IMR-90 (cell line): Measurements from ENCODE around the gene ZDHHC19. TPM values are rescaled to one million over a fixed set of nuclear protein-coding genes. Genes with fewer than 3 reads are reported as not detected.

ENCODE experiments used
- ATAC-seq: fragments of 200-7000 bp; cut with Tn5 transposase; 2 replicates; pipeline ENCODE4 v1.9.1; 2020; ENCODE audit warnings: low read depth, mild to moderate bottlenecking, moderate library complexity
- BruUV-seq: library from RNA; stranded (reverse); fragments of 400-500 nt; replicated peaks from 2 replicates; lab custom pipeline; 2021; lab: Mats Ljungman, UMichigan
- CTCF ChIA-PET: fragments of 300-600 bp; formaldehyde crosslinking; extraction: SDS; loops from one replicate; lab custom pipeline; 2021; ENCODE audit warnings: antibody characterized with exemption; lab: Yijun Ruan, JAX
- POLR2A ChIA-PET: fragments of 300-600 bp; sonication (Branson Sonifier 250); formaldehyde crosslinking; loops from one replicate; lab custom pipeline; 2022; ENCODE audit warnings: antibody characterized with exemption; ENCODE audit not compliant: unreplicated experiment; lab: Charles Lee
- DNase-seq: peaks from one replicate; pipeline ENCODE4 v3.0.0; 2013
- H2AFZ ChIP-seq: replicated peaks from 2 replicates; pipeline ENCODE3; 2013; ENCODE audit warnings: low read length, mild to moderate bottlenecking; ENCODE audit not compliant: poor library complexity
- H2AK5ac ChIP-seq: 2 replicates; pipeline ENCODE4 v1.6.1; 2013; ENCODE audit warnings: low read depth, low read length, inconsistent platforms
- H2AK9ac ChIP-seq: replicated peaks from 2 replicates; pipeline ENCODE3; 2013; ENCODE audit warnings: mild to moderate bottlenecking, low read depth, low read length, moderate library complexity; ENCODE audit not compliant: poor library complexity
- H2BK120ac ChIP-seq: 2 replicates; pipeline ENCODE4 v1.6.1; 2013; ENCODE audit warnings: low read depth, low read length, inconsistent platforms
- H2BK15ac ChIP-seq: 3 replicates; pipeline ENCODE4 v1.6.1; 2013; ENCODE audit warnings: low read depth, low read length, inconsistent platforms
- H2BK20ac ChIP-seq: 2 replicates; pipeline ENCODE4 v1.6.1; 2013; ENCODE audit warnings: low read depth, mild to moderate bottlenecking, inconsistent platforms, low read length, moderate library complexity
- H2BK5ac ChIP-seq: 2 replicates; pipeline ENCODE4 v1.6.1; 2013; ENCODE audit warnings: mild to moderate bottlenecking, low read depth, low read length, inconsistent platforms; ENCODE audit not compliant: poor library complexity, severe bottlenecking
- H3K14ac ChIP-seq: replicated peaks from 2 replicates; pipeline ENCODE4 v1.6.1; 2013; ENCODE audit warnings: low read depth, low read length, inconsistent platforms
- H3K18ac ChIP-seq: 2 replicates; pipeline ENCODE4 v1.6.1; 2013; ENCODE audit warnings: low read depth, low read length, control low read depth
- H3K23ac ChIP-seq: 2 replicates; pipeline ENCODE4 v1.6.1; 2013; ENCODE audit warnings: low read depth, low read length, inconsistent platforms
- H3K27ac ChIP-seq: 2 replicates; pipeline ENCODE4 v1.5.1; 2013; ENCODE audit warnings: mild to moderate bottlenecking, control low read depth, low read length; ENCODE audit not compliant: insufficient read depth
- H3K27me3 ChIP-seq: 2 replicates; pipeline ENCODE4 v1.6.1; 2013; ENCODE audit warnings: low read length; ENCODE audit not compliant: control insufficient read depth, insufficient read depth
- H3K36me3 ChIP-seq: 2 replicates; pipeline ENCODE4 v1.6.1; 2013; ENCODE audit warnings: low read length, mixed read lengths; ENCODE audit not compliant: control insufficient read depth, insufficient read depth
- H3K4ac ChIP-seq: 2 replicates; pipeline ENCODE4 v1.6.1; 2013; ENCODE audit warnings: low read depth, low read length, inconsistent platforms
- H3K4me1 ChIP-seq: 2 replicates; pipeline ENCODE4 v1.6.1; 2013; ENCODE audit warnings: low read length, mixed read lengths; ENCODE audit not compliant: control insufficient read depth, insufficient read depth
- H3K4me2 ChIP-seq: 2 replicates; pipeline ENCODE4 v1.6.1; 2013; ENCODE audit warnings: low read depth, mild to moderate bottlenecking, control low read depth, low read length, moderate library complexity
- H3K4me3 ChIP-seq: 2 replicates; pipeline ENCODE4 v1.5.1; 2013; ENCODE audit warnings: low read depth, mild to moderate bottlenecking, control low read depth, low read length, moderate library complexity; ENCODE audit not compliant: insufficient read depth
- H3K56ac ChIP-seq: 2 replicates; pipeline ENCODE4 v1.6.1; 2013; ENCODE audit warnings: low read length, inconsistent platforms; ENCODE audit not compliant: insufficient read depth; ENCODE audit errors: extremely low read depth
- H3K79me1 ChIP-seq, 2 experiments: 2 replicates each; pipeline ENCODE4 v1.6.1; 2013; ENCODE audit warnings: low read length in 2 of 2, inconsistent platforms in 1 of 2, low read depth in 1 of 2
- H3K9ac ChIP-seq: 2 replicates; pipeline ENCODE4 v1.6.1; 2013; ENCODE audit warnings: low read depth, low read length, control low read depth
- H3K9me1 ChIP-seq: 2 replicates; pipeline ENCODE4 v1.6.1; 2013; ENCODE audit warnings: low read length, inconsistent platforms; ENCODE audit not compliant: insufficient read depth
- H3K9me3 ChIP-seq: 2 replicates; pipeline ENCODE4 v1.6.1; 2013; ENCODE audit warnings: low read length; ENCODE audit not compliant: control insufficient read depth, insufficient read depth
- H4K20me1 ChIP-seq: 2 replicates; pipeline ENCODE4 v1.6.1; 2013; ENCODE audit warnings: low read length, inconsistent platforms; ENCODE audit not compliant: insufficient read depth
- H4K5ac ChIP-seq: 2 replicates; pipeline ENCODE4 v1.6.1; 2013; ENCODE audit warnings: mild to moderate bottlenecking, low read depth, low read length, control low read depth
- H4K8ac ChIP-seq, 2 experiments: 2 replicates each; pipeline ENCODE4 v1.6.1; 2013; ENCODE audit warnings: low read depth in 2 of 2, low read length in 2 of 2, control low read depth in 1 of 2, inconsistent platforms in 1 of 2
- H4K91ac ChIP-seq: 2 replicates; pipeline ENCODE4 v1.6.1; 2013; ENCODE audit warnings: low read depth, low read length, inconsistent platforms; ENCODE audit not compliant: insufficient read depth
- BHLHE40 ChIP-seq: fragments of 150-350 bp; IDR thresholded peaks from 2 replicates; pipeline ENCODE4 v1.6.1; 2016; ENCODE audit warnings: mild to moderate bottlenecking, low read depth, low read length
- CEBPB ChIP-seq: IDR thresholded peaks from 2 replicates; pipeline ENCODE4 v1.6.1; 2012; ENCODE audit warnings: low read depth, low read length, improper control_type of control experiment
- CHD1 ChIP-seq: IDR thresholded peaks from 2 replicates; pipeline ENCODE4 v1.6.1; 2012; ENCODE audit warnings: low read depth, low read length, improper control_type of control experiment
- CTCF ChIP-seq: conservative IDR thresholded peaks from 2 replicates; pipeline ENCODE4 v1.5.1; 2012; ENCODE audit warnings: mild to moderate bottlenecking, low read depth, low read length, improper control_type of control experiment
- ELK1 ChIP-seq: fragments of 150-350 bp; IDR thresholded peaks from 2 replicates; pipeline ENCODE4 v1.6.1; 2016; ENCODE audit warnings: low read depth, mild to moderate bottlenecking, low read length, moderate library complexity, borderline replicate concordance
- MXI1 ChIP-seq: IDR thresholded peaks from 2 replicates; pipeline ENCODE4 v1.6.1; 2012; ENCODE audit warnings: low read depth, mild to moderate bottlenecking, low read length, moderate library complexity, borderline replicate concordance
- NFE2L2 ChIP-seq: fragments of 150-350 bp; IDR thresholded peaks from 2 replicates; pipeline ENCODE4 v1.6.1; 2016; ENCODE audit warnings: low read depth, mild to moderate bottlenecking, low read length
- POLR2A ChIP-seq: IDR thresholded peaks from 2 replicates; pipeline ENCODE4 v1.6.1; 2012; ENCODE audit warnings: mild to moderate bottlenecking, low read depth, low read length
- RFX5 ChIP-seq: IDR thresholded peaks from 2 replicates; pipeline ENCODE4 v1.8.0; 2012; ENCODE audit warnings: low read depth, mild to moderate bottlenecking, low read length, moderate library complexity
- USF2 ChIP-seq: fragments of 150-350 bp; IDR thresholded peaks from 2 replicates; pipeline ENCODE4 v1.6.1; 2017; ENCODE audit warnings: mild to moderate bottlenecking, antibody characterized with exemption, low read length, low read depth
- WGBS, 2 experiments: methylation state at CpG; one replicate each; pipeline versions ENCODE4 v1.1.5 to v1.1.7; 2013; ENCODE audit warnings: missing lambda C conversion rate in 2 of 2; ENCODE audit not compliant: insufficient read length in 1 of 2; ENCODE audit errors: extremely low coverage in 2 of 2; 5-methylcytosine and 5-hydroxymethylcytosine counted together
- dilution Hi-C: fragments of 300-500 bp; cut with HindIII; formaldehyde crosslinking; loops from one replicate; pipeline ENCODE4 v1.14.3; 2018; ENCODE audit warnings: low sequenced_read_pairs; ENCODE audit not compliant: unreplicated experiment
- in situ Hi-C: fragments of 300-500 bp; cut with MboI; formaldehyde crosslinking; loops from 3 replicates; pipeline ENCODE4 v1.14.3; 2019; ENCODE audit warnings: low sequenced_read_pairs, inconsistent platforms, mixed read lengths
- intact Hi-C: fragments of 100-400 bp; cut with micrococcal nuclease; formaldehyde crosslinking; loops from 2 replicates; pipeline ENCODE4 v1.10.0; 2022
- polyA plus RNA-seq, 3 experiments: library from polyadenylated mRNA; depleted of rRNA; stranded (reverse); fragments of >200 nt; gene quantifications; 2 replicates each; pipeline ENCODE4 v1.2.3, GENCODE V29; 2012; ENCODE audit warnings: low replicate concordance in 1 of 3
- total RNA-seq: library from RNA; depleted of rRNA; stranded (reverse); fragments of >200 nt; gene quantifications from 2 replicates; pipeline ENCODE4 v1.2.3, GENCODE V29; 2012

ZDHHC19 gene
- total and polyA plus RNA-seq, 2 of the 4 experiments (the other 2 are of a cell fraction): 0.09 TPM; not detected in 1

GRCh38 chr3:196193736-196194541 lies 17.3 kb downstream of the ZDHHC19 start:
- H2AK5ac ChIP-seq: no peak overlapping the region
- H3K56ac ChIP-seq: no peak overlapping the region
- H3K4me1 ChIP-seq: no peaks in the 10 kb centered on the region
- no peak overlapping the region for H2BK15ac ChIP-seq
- TF ChIP-seq NFE2L2 (no peak), USF2 (no peak), CTCF (no peak), POLR2A (no peak), ELK1 (no peak), CEBPB (no peak), CHD1 (no peak), BHLHE40 (no peak), RFX5 (no peak), MXI1 (no peak)
- DNase-seq: no peak
- no peak overlapping the region for H3K4me3 ChIP-seq
- H2BK20ac ChIP-seq: no peak overlapping the region
- no CpG with 5 or more reads among the region's 13 CpGs for WGBS, 2 experiments
- dilution Hi-C loops: loop anchor here (25.0 kb wide), 1 partner anchor 132 kb away; no protein-coding TSS in a partner anchor
- no peak overlapping the region for H3K9ac ChIP-seq
- no peak overlapping the region for H3K4me2 ChIP-seq
- H3K27ac ChIP-seq: no peak overlapping the region
- CTCF ChIA-PET: interaction anchor here (0.7 kb wide), 1 partner anchor 492 kb away, joined by 3 read pairs; no protein-coding TSS in a partner anchor
- no peaks in the 10 kb centered on the region for H4K20me1 ChIP-seq
- peak overlapping the region; percentile 37; the same call in 1 of the 2 replicates for H4K91ac ChIP-seq
- peak overlapping the region; percentile 58 for H2AFZ ChIP-seq
- no peak overlapping the region for H4K5ac ChIP-seq
- intact Hi-C loops: no loop called here
- POLR2A ChIA-PET: interaction anchor here (0.6 kb wide), 1 partner anchor 119 kb away, joined by 3 read pairs; no protein-coding TSS in a partner anchor
- ATAC-seq: no peak
- no peak overlapping the region for H3K18ac ChIP-seq
- H2BK120ac ChIP-seq: no peak overlapping the region
- H4K8ac ChIP-seq: no peak overlapping the region
- no peaks in the 10 kb centered on the region for H3K9me1 ChIP-seq
- in situ Hi-C loops: no loop called here
- no TSS peak for BruUV-seq
- no peak overlapping the region for H3K4ac ChIP-seq
- no peak overlapping the region for H3K23ac ChIP-seq
- H2BK5ac ChIP-seq: no peak overlapping the region
- no peaks in the 10 kb centered on the region for H3K9me3 ChIP-seq
- H3K27me3 ChIP-seq: no peaks in the 10 kb centered on the region
- no peaks in the 10 kb centered on the region for H3K79me1 ChIP-seq
- H2AK9ac ChIP-seq: peak overlapping the region; percentile 72
- no peaks in the 10 kb centered on the region for H3K36me3 ChIP-seq
- no peak overlapping the region for H3K14ac ChIP-seq
